HTR-8/SVneo (cell line): ENCODE data around the gene ACTR2.
"Not testable (repeated sequence)": the region's sequence is repeated elsewhere in the genome, so short reads cannot be mapped to it uniquely, and the experiment has no call there.

ENCODE experiments used
- DNase-seq: peaks from one replicate; pipeline ENCODE4 v3.0.0; 2011; ENCODE audit warnings: low spot score, mixed read lengths; ENCODE audit not compliant: insufficient read length
- FAIRE-seq: peaks from 2 replicates; lab custom pipeline; 2011; peaks lifted over from hg19 to GRCh38; lab: Jason Lieb, UNC

Gene ACTR2

GRCh38 chr2:65227020-65227455, 593 bp upstream of the ACTR2 start:
- DNase-seq (no peak), FAIRE-seq (no peak)

- FAIRE-seq, result no peak
- DNase-seq, result peak; percentile 27
Measured at GRCh38 chr2:65228263-65228750, 676 bp downstream of the ACTR2 start.

DNA sequence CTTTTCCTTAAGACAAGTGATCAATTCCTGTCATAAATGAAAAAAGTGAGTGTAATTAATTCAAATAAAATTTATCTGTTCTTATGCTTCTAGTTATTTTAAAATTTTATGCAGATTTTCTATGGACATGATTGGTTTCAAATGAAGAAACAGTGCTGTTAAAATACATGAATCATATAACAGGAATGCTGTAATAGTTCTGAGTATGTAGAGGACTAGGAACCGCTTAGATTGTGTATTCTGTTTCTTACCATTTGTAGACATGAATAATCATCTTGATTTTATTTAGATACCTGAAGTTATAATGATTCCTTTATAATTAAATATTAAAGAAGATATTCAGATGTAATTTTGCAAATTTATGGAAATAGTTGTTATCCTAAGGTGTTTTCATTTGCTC, 3.5 kb downstream of the ACTR2 start:
- FAIRE-seq, result no peak
- peak; percentile 40 for DNase-seq

DNA sequence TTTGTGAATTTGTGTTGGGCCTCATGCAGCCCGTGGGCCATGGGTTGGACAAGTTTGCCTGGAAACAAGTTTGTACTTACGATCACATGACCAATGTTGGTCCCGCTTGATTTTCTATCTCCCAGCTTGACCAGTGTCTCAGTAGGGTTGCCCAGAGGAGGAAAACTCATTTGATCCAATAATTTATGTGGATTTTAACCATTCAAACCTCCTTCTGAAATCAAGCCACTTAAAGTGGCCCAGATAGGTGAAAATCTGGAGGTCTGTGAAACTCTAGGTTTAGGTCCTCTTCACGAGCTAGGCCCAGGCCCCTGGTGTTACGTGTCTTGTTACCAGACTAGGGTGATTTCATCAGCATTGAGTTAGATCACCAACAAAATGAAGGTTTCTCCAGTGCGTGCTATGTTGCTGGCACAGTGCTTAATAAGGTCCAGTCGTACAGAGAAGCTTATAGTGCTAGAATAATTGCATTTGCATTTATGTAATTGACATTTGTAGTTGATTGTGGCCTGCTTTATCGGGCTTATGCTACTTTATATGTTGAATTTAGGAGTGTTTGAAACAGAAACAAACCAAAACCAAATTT, 4.4 kb downstream of the ACTR2 start:
- no peak for FAIRE-seq
- DNase-seq, result no peak

DNA sequence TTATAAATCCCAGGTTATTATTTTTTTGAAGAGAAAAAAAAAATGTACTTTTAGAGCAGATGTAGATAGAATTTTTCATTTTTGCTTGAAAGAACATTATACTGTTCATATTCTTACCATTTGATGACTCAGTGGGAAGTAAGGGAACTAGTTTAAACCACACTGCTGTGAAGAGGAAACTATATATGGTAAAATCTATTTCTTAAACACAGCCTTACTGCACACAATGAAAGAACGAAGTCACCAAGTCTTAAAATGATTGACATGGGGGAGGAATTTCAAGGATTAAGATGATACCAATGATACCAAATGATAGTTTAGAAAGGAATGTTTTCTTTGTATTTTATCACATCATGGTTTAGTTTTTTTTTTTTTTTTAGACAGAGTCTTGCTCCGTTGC, 5.0 kb downstream of the ACTR2 start:
- FAIRE-seq, result no peak
- DNase-seq, result peak; percentile 56

DNA sequence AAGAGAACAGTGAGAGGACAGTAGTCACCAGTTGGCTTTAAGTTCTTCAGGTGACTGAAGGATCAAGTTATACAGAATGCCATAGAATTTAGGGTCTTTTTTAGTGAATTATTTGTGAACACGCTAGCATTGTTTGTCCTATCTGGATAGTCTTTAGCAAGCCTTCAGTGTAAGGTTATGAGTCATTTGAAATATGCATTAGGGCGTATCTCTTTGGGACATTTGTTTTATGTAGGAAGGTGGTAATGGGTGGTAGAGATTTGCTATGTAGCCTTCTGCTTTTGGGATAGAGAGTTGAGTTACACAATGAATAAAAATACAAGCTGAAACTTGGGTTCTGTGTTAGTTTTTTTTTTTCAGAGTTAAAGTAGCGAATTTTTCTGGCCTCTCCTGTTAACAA, 13.0 kb downstream of the ACTR2 start:
- DNase-seq, result no peak
- FAIRE-seq, result no peak

DNA sequence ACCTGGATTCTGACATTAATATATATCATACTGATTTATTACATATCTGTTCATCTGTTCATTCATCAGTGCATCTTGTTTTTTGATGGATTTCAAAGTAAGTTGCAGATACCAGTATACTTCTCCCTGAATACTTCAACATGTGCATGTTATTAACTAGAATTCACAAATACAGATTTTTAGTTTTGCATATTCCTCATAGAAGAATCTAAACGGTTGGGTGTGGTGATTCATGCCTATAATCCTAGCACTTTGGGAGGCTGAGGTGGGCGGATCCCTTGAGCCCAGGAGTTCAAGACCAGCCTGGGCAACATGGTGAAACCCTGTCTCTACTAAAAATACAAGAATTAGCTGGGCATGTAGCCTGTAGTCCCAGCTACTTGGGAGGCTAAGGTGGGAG, 16.8 kb downstream of the ACTR2 start:
- DNase-seq, FAIRE-seq: not testable (repeated sequence)

- FAIRE-seq (no peak), DNase-seq (no peak)
Measured at GRCh38 chr2:65252640-65253039, 25.0 kb downstream of the ACTR2 start.

- DNase-seq (no peak), FAIRE-seq (no peak)
Measured at GRCh38 chr2:65255356-65255755, 27.7 kb downstream of the ACTR2 start.

- no peak for DNase-seq
- no peak for FAIRE-seq
Measured at GRCh38 chr2:65256054-65256453, 28.4 kb downstream of the ACTR2 start.

DNA sequence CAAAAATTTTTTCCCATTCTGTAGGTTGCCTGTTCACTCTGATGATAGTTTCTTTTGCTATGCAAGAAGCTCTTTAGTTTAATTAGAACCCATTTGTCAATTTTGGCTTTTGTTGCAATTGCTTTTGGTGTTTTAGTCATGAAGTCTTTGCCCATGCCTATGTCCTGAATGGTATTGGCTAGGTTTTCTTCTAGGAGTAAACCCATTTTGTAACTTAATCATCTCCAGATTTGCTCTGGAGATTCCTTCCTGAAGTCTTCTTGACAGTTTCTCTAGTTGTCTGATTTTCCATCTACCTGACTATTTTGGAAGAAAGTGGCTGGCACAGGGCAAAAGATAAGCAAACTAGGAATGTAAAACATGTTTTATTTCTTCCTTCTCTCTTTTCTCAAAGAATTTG, 30.2 kb downstream of the ACTR2 start:
- FAIRE-seq, DNase-seq: not testable (repeated sequence)

GRCh38 chr2:65261676-65262075, 34.0 kb downstream of the ACTR2 start:
- FAIRE-seq (no peak), DNase-seq (no peak)

DNA sequence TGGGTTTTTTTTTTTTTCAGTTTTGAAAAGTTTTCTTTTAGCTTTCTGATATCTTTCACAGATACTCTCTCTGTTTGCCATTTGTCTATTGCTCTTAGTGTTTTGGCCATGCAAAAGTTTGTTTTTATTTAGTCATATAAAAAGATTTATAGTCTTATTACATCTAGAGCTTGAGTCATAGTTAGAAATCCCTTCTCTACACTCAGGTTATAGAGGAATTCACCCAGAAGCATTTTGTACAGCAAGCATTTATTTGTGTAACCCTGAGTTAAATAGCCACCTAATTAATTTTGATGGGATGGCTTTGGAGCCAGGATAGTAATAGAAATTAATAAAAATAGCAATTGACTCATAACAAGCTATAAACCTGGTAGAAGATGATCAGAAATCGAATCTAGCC, 35.6 kb downstream of the ACTR2 start:
- FAIRE-seq, result no peak
- DNase-seq, result no peak

- FAIRE-seq (no peak), DNase-seq (no peak)
Measured at GRCh38 chr2:65263986-65264385, 36.4 kb downstream of the ACTR2 start.

GRCh38 chr2:65264821-65265670, 37.4 kb downstream of the ACTR2 start:
- FAIRE-seq (no peak), DNase-seq (peak; percentile 64)

DNA sequence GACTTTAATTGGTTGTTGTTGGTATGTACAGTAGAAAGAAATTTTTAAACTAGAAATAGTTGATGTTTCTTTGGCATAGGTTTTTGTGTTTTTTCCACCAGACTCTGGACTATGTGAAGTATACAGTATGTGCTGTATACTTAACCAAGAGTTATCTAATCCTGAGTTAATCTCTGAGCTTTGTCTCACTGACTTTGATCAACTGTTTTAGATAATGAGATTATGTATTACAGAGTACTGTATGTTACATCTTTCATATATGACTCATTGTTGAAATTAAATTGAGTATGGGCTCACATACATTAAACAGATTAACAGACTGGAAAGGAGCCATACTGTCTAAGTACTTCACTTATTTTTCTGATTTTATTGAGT, 38.0 kb downstream of the ACTR2 start:
- no peak for FAIRE-seq
- DNase-seq, result no peak

- FAIRE-seq, result no peak
- DNase-seq, result no peak
Measured at GRCh38 chr2:65267008-65267407, 39.4 kb downstream of the ACTR2 start.

DNA sequence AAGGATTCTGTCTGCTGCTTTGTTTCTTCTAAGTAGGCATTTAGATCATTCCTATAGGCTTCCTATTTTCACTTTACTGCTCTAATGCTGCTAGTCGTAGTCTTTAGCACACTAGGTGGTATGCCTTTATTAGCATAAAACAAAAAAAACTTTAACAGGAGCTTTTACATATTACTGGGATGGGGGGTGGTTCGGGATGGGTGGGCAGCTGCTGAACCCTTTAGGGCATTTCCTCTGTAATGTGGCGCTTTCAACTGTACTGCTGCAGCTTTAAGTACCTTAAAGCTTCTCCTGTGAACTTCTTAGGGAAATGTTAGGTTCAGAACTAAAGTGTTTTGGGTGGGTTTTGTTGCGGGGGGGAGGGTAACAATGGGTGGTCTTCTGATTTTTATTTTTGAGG, 41.3 kb downstream of the ACTR2 start:
- DNase-seq, result no peak
- FAIRE-seq, result no peak

GRCh38 chr2:65273344-65273743, 45.7 kb downstream of the ACTR2 start:
- no peak for FAIRE-seq
- DNase-seq, result no peak

GRCh38 chr2:65275141-65275915, 47.7 kb downstream of the ACTR2 start:
- FAIRE-seq (no peak), DNase-seq (no peak)

DNA sequence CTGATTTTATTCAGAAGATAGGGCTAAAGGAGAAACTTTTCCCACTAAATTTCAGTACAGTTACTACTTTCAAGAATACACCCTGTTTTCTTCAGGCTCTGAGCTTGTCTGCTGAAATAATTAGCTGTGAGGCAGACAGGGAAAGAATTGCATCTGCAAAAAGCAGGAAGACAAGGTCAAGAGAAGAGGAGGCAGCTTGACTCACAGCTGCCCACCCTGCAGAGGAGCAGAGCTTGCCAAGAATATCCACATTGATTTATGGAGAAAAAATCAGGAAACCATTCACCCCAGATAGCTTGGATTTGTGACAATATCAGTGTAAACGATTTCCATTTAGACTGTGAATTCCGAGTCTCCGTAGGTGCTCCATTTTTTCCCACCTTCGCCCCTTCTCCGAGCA, 49.0 kb downstream of the ACTR2 start:
- FAIRE-seq, result no peak
- DNase-seq, result no peak
